ENCODE data around the gene PDE4D.
"Not testable (repeated sequence)": the region's sequence is repeated elsewhere in the genome, so short reads cannot be mapped to it uniquely, and the experiment has no call there.

The PDE4D gene

DNA sequence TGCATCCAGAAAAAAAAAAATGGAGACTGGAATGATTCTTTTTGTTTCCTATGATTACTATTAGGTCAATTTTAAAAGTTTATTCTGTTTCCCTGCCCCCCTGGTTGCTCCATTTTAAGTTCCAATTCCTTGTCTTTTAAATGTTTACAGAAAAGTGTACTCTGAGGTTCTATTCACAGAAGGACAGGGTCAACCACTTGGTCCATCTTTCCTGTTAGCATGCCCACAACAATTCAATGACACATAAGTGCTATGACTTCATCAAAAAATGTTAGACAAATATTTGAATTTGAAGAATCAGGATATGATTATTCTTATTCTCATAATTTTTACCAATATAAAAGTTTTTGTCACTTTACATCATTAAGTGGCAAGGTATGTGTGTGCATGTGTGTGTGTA lies 123.7 kb downstream of the PDE4D start:
- DNase-seq (ENCODE audit: low read depth in 2 of 2, low spot score in 1 of 2) = no peak

DNA sequence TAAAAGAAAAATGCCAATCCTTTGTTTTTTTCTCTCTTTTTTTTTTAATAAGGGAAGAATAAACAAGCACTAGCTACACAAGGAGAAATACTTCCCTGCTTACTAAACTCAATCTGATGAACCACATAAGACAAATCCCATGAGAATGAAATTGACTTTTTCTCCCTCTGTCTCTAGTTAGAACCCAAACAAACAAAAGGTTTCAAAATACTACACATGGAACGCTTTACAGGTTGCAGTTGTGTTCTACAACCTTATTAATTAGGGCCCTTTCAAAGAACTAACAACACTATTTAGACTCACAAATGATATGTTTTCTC lies 124.5 kb downstream of the PDE4D start:
- DNase-seq (ENCODE audit: low read depth in 2 of 2, low spot score in 1 of 2) = no peak

GRCh38 chr5:59768152-59769040 lies 125.1 kb downstream of the PDE4D start:
- DNase-seq (ENCODE audit: low read depth in 2 of 2, low spot score in 1 of 2) = no peak

GRCh38 chr5:59767681-59768151 lies 125.8 kb downstream of the PDE4D start:
- DNase-seq (ENCODE audit: low read depth in 2 of 2, low spot score in 1 of 2) = no peak

DNA sequence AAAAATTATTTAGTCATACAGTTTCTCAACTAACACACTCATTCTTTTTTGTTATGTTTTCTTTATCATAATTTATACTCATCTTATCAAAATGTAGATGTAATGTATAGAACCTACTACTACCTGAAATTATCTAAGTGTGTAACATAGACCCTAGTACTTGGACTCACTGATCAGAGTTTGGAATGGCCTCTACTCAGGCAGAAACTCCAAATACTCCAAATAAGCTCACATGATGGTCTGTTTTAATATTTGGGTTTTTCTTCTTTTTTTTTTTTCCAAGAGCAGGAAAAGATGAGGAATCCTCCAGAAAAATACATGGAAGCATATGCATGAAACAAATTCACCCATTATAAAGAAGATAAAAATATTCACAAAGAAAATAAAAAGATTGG lies 126.3 kb downstream of the PDE4D start:
- no peak for DNase-seq (ENCODE audit: low read depth in 2 of 2, low spot score in 1 of 2)

DNA sequence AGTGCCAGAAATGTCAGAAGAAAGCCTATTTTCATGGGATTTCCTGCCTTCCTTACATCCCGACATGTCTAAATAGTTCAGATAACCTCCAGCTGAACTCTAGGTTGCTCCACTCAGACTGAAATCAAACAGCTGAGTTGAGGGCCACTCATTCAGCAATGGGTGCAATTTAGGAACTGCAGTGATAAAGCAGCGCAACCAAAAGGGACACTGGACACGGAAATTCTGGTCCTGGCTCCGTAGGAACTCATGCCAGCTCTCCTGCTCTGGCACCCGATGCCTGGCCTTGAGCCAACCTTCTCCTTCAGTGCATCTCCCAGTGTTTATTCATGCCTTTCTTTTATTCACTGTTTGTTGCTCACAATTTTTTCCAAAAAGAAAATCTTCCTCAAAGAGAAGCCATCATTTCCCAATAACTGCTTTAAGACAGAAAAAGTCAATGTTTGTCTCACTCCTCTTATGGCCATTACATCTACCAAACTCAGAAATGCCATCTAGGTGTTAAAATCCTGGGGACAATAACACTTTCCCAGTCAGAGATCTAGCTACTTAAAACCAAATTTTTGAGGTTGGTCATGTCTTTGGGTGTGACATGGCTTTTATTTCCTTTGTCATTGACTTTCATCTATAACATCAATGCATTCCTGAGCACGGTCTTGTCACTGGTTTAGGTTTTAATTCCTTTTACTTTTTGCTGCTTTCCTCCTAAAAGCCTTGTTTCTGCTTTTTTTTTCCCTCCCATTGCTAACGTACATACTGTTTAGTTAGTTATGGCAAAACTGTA lies 126.9 kb downstream of the PDE4D start:
- DNase-seq (ENCODE audit: low read depth in 2 of 2, low spot score in 1 of 2) = no peak

DNA sequence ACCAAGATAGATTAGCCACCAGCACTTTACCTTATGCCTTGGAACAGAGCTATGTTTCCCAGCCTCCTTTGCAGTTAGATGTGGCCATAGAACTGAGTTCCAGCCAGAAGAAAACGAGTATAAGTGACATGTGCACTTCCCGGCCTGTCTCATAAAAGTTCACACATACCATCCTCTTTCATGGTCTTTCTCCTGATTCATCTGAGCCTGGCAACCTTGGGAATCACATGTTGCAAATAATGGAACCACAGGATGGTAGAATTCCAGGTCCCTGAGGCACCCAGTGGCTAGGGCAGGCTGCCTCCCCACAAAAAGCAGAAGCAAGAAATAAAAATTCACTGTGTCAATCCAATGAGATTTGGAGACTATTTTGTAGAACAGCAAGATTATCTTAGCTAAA lies 128.1 kb downstream of the PDE4D start:
- no peak for DNase-seq (ENCODE audit: low read depth in 2 of 2, low spot score in 1 of 2)

DNA sequence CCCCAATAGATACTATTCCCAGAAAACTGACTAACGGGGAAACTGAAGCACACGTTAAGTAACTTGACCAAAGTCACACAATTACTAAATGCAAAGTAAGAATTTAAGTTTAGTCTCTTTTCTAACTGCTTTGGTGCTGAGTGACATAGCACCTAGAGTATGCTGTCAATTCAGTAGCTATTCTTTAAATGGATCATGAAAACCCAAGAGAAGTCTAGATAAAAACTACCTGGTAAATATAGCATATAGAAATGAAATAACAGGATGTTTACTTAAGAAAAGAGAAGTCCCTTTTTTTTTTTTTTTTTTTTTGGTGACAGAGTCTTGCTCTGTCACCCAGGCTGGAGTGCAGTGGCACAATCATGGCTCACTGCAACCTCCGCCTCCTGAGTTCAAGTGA lies 129.2 kb downstream of the PDE4D start:
- DNase-seq (ENCODE audit: low read depth in 2 of 2, low spot score in 1 of 2) = no peak

DNA sequence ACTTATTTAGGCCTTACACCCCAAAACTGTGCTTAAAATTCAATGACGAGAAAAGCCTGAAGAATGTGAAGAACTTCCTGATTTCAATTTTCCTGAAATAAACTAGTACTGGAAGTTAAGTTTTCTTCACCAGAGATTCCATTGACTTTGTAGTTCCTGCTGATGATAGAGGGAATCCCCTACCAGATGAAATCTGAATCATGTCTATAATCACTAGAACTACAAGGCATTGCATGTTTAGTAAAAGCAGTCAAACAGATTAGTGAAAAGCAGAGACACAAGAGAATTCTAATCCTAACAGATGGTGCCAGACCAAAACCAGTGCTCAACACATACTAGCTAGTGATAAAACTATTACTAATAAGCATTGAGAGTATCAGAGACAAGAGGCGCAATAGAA lies 130.0 kb downstream of the PDE4D start:
- DNase-seq (ENCODE audit: low read depth in 2 of 2, low spot score in 1 of 2) = no peak

DNA sequence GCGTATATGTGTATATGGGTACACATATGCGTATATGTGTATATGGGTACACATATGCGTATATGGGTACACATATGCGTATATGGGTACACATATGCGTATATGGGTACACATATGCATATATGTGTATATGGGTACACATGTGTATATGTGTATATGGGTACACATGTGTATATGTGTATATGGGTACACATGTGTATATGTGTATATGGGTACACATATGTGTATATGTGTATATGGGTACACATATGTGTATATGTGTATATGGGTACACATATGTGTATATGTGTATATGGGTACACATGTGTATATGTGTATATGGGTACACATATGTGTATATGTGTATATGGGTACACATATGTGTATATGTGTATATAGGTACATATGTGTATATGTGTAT lies 131.3 kb downstream of the PDE4D start:
- not testable (repeated sequence) for DNase-seq (ENCODE audit: low read depth in 2 of 2, low spot score in 1 of 2)

DNA sequence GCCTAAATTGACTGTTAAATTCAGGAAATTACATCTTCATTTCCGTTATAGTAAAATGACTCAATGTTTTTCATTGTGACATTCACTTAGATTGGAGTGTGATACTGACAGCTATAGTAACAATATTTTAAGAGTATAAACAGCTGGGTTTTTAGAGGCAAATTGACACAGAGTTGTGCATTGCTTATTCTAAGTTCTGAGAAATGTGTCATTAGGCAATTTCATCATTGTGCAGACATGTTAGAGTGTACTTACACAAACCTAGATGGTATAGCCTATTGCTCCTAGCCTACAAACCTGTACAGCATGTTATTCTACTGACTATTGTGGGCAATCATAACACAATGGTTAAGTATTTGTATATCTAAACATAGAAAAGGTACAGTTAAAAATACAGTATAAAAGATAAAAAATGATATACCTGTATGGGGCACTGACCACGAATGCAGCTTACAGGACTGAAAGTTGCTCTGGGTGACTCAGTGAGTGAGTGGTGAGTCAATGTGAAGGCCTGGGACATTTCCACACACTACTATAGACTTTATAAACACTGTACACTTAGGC lies 132.7 kb downstream of the PDE4D start:
- DNase-seq (ENCODE audit: low read depth in 2 of 2, low spot score in 1 of 2) = no peak

- no peak for DNase-seq (ENCODE audit: low read depth in 2 of 2, low spot score in 1 of 2)
These were observed 133.8 kb downstream of the PDE4D start for GRCh38 chr5:59759600-59760351.

- no peak for DNase-seq (ENCODE audit: low read depth in 2 of 2, low spot score in 1 of 2)
These were observed 135.0 kb downstream of the PDE4D start for GRCh38 chr5:59758566-59758965.

DNA sequence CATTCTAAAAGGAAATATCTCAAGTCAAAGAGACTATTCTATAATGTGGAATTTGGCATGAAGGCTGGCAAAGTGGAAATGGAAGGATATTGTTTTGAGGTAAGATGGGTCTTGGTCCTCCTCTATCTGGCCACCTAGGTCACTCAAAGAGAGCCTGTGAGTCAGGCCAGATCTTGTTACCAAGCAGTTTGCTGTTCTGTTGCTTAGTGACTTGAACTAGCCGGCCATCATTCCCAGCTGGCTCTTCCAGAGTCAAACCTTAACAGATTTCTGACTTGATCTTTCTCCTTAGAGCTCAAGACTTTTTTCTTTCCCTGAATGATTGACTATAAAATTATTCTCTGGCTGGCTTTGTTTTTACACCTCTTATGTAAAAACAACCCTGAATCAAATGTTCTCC lies 136.1 kb downstream of the PDE4D start:
- no peak for DNase-seq (ENCODE audit: low read depth in 2 of 2, low spot score in 1 of 2)

- DNase-seq (ENCODE audit: low read depth in 2 of 2, low spot score in 1 of 2) = no peak
These were observed 137.0 kb downstream of the PDE4D start for GRCh38 chr5:59756373-59757035.

DNA sequence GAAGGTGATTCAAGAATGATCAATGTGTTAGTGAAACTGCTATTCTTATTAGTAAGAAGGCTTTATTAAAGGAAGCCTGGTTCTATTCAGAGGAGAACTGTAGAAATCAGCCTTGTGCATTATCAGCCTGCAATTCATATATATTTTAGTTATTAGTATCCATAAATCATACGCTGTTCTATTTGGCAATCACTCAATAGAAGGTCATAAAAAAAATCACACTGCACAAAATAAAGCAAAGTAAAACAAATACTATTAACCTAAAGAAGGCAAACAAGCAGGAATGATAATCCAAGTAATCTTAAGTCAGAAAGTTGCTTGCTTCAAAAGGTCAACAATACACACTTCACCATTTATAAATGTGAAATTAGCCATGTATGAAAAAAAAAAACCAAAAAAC lies 138.1 kb downstream of the PDE4D start:
- no peak for DNase-seq (ENCODE audit: low read depth in 2 of 2, low spot score in 1 of 2)

DNA sequence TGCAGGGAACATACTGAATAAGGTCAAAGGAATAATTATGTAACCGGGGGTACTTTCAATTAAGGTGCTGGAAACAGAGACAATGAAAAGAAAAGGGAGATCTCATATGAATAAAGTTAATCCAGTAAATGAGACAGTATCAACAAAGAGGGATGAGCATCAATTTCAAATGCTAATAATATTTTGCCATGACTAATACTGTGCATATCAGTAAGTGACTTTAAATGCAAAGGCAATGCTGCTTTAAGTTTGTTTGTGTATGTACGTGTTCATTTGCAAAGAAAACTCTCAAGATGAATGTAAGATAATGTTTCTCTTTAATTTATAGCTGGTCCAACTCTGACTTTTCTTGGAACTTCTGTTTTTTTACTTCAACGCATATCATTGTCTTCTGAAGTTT lies 139.9 kb downstream of the PDE4D start:
- DNase-seq (ENCODE audit: low read depth in 2 of 2, low spot score in 1 of 2) = no peak

DNA sequence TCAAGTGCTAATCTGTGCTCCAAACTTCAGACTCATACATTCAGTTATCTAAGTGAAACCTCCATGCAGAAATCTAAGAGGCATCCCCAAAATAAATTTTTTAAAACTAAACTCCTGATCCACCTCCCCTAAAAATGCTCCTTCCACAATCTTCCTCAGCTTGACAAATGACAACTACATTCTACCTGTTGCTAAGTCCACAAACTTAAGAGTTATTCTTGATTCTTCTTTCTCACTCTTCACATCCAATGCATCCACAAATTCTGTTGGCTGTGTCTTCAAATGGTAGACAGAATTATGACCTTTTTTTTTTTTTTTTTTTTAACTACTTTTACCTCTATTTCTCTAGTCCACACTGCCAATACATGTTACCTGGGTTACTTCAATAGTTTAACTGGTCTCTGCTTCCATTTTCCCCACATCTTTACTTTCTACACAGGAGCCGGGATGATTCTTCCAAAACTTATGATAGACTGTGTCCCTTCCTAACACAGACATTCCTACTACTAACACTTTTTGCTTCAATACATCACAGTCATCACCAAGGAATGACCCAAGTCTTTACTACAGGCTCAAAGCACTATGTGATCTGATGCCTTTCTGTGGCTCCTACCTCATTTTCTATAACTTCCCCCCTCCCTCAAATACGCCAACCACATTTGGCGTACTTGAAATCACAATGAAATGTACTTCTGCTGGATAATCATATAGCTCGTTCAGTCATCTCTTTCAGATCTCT lies 143.6 kb downstream of the PDE4D start:
- no peak for DNase-seq (ENCODE audit: low read depth in 2 of 2, low spot score in 1 of 2)

DNA sequence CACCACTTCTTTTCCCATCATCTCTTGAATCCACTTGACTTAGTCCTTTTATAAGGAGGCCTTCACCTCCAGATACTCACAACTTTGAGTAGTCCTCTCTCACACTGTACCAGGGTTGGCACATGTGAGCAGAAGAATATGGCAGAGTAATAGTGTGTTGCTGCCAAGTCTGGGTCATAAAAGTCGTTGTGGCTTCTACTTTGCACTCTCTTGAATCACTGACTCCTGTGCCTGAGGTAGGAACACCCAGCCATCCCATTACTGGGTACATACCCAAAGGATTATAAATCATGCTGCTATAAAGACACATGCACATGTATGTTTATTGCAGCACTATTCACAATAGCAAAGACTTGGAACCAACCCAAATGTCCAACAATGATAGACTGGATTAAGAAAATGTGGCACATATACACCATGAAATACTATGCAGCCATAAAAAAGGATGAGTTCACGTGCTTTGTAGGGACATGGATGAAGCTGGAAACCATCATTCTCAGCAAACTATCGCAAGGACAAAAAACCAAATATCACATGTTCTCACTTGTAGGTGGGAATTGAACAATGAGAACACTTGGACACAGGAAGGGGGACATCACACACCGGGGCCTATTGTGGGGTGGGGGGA lies 145.4 kb downstream of the PDE4D start:
- DNase-seq (ENCODE audit: low read depth in 2 of 2, low spot score in 1 of 2) = not testable (repeated sequence)

Data from stimulated activated CD8-positive, alpha-beta memory T cell treated with anti-CD3 and anti-CD28 coated beads, Interleukin-4, amount 100 ng/mL, for 4 hours (primary cell).